Activated naive CD8-positive, alpha-beta T cell treated with anti-CD3 and anti-CD28 coated beads for 36 hours (primary cell): ENCODE measurements around the gene FXYD6. TPM values are rescaled to one million over a fixed set of nuclear protein-coding genes. Genes with fewer than 3 reads are reported as not detected.

Source experiments
- DNase-seq: peaks from one replicate; pipeline ENCODE4 v3.0.0; 2021
- H3K27ac Mint-ChIP-seq: one replicate; pipeline ENCODE4 v1.8.0; 2022; ENCODE audit warnings: mild to moderate bottlenecking, moderate library complexity, mixed read lengths
- H3K27me3 Mint-ChIP-seq: one replicate; pipeline ENCODE4 v1.8.0; 2022; ENCODE audit warnings: mild to moderate bottlenecking, mixed read lengths
- H3K36me3 Mint-ChIP-seq: one replicate; pipeline ENCODE4 v1.8.0; 2021; ENCODE audit warnings: mild to moderate bottlenecking, mixed read lengths
- H3K4me1 Mint-ChIP-seq: one replicate; pipeline ENCODE4 v1.8.0; 2021; ENCODE audit warnings: mixed read lengths
- H3K4me3 Mint-ChIP-seq: one replicate; pipeline ENCODE4 v1.8.0; 2022; ENCODE audit warnings: mild to moderate bottlenecking, moderate library complexity, mixed read lengths
- H3K9me3 Mint-ChIP-seq: one replicate; pipeline ENCODE4 v1.8.0; 2022; ENCODE audit warnings: mixed read lengths
- total RNA-seq, 2 experiments: library from RNA; stranded (reverse); gene quantifications; one replicate each; pipeline ENCODE4 v1.2.3, GENCODE V29; 2021

Gene FXYD6
- total RNA-seq, 2 experiments from 2014 or later = 0.18 TPM; not detected in 1

DNA sequence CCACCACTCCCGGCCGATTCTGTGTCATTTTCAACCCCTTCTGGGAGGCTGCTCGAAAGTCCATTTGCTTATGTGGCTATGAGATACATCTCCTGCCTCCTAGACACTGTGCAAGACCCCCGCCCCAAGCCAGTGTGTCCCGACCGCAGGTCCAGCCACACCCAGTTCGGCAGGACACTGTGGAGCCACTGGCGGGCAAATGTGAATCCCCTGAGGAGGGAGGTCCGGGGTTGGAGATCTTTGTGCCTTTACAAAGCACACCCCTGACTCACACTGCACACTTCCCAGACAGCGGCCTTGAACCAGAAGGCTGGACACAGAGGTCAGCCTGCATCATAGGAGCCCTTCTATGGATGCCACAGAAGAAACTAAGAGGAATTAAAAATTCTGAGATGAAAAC, 17.4 kb downstream of the FXYD6 start:
- no peak for DNase-seq
- no peak overlapping the region for H3K4me3 Mint-ChIP-seq
- H3K9me3 Mint-ChIP-seq = no peaks in the 10 kb centered on the region
- no peaks in the 10 kb centered on the region for H3K36me3 Mint-ChIP-seq
- H3K27me3 Mint-ChIP-seq = no peaks in the 10 kb centered on the region
- H3K27ac Mint-ChIP-seq = no peak overlapping the region
- peaks cover 2% of the 10 kb centered on the region for H3K4me1 Mint-ChIP-seq

DNA sequence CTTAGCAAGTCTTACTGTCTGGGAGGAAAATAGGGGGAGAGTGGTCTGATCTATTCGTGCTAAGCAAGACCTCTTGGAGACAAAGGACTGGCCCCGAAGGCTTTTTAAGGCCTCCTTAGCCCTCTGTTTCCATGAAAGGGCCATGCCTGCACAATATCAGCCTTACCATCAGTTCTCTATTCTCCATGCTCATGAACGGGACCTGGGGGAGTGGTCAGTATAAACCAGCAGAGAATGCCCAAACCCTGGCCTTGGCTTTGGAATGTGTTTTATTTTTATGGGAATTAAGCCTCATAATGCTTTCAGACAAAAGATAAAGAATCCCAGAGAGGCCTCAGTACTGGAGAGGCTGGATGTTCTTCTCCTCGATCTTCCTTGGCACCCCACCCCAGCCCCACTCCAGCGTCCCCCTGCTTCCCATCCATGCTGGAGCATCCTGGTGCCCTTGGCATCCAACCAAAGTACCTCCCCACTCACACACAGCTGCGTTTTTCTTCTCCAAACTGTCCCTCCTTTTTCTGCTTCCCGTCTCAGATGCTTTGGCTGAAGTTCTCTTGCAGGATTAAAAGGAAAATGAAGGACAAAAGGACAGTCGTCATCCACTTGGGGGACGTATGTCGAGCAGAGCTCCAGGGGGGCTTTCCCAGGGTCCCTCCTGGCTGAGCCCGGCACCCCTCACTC, 18.6 kb downstream of the FXYD6 start:
- Mint-ChIP-seq H3K27ac (no peak overlapping the region), H3K27me3 (peaks cover 1% of the 10 kb centered on the region), H3K36me3 (peaks cover 2% of the 10 kb centered on the region), H3K4me3 (no peak overlapping the region), H3K9me3 (peaks cover 2% of the 10 kb centered on the region), H3K4me1 (peaks cover 2% of the 10 kb centered on the region)
- DNase-seq = no peak

DNA sequence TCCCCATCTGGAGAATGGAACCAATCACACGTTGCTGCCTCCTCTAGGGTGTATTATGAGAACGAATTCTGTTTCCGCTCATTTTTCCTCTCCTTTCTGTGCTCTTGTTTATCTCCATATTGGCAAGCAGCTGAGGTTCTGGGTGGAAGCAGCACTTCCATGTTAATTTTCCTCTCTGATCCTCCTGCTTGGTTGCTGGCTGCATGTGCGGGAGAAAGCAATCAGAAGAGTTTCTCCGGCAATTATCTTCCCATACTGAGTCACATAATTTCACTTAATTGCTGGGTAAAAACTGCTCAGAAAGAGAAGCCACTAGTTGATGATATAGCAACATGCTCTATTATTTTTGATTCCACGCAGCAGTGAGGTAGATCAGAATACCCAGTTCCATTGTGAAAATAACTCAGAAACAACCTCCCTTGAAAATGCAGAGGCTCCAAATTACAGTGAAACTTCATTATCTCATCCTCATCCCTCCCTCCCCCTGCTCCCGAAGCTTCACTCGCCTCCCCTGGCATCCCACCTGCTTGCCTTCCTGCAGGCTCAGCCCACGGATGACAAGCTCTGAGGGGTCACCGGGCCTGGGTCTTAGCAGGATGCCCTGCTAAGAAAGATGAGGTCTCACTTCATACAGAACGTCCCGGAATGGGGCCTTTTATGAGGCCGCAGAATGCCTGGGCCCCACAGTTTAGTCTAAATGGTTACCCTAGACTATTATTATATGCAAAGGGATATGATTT, 20.4 kb downstream of the FXYD6 start:
- Mint-ChIP-seq H3K9me3 (peaks cover 8% of the 10 kb centered on the region), H3K27me3 (peaks cover 4% of the 10 kb centered on the region), H3K4me1 (no peaks in the 10 kb centered on the region), H3K4me3 (no peak overlapping the region), H3K36me3 (peaks cover 8% of the 10 kb centered on the region), H3K27ac (no peak overlapping the region)
- no peak for DNase-seq

DNA sequence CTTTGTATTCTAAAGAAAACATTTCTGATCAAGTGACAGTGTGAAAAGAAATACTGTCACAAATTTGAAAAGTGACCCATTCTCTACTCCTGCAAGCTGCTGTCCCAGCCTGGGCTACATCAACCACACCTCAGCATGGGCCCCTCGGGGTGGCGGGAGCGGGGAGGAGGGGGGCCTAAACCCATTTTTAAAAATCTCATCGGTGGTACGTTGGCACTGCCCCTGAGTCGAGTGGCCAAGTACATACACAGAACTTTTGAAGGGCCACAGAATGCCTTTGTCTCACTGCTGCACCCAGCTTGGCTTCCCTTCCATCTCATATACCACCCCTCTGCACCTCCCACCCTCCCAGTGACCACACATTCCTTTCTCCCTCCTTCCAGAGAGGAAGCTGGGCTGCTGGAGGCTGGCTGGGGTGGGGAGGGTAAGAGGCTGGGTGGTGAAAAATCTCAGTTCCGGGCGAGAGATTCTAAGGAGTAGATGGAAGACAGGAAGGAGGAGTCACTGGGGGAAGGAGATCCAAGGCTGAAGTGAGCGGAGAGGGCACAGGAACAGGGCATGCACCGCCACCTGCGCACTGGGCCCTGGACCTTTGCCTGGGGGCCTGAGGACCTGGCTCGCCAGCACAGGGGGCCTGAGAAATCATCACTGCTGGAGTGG, 21.1 kb downstream of the FXYD6 start:
- DNase-seq = no peak
- H3K4me1 Mint-ChIP-seq = peaks cover 1% of the 10 kb centered on the region
- no peak overlapping the region for H3K27ac Mint-ChIP-seq
- peaks cover 4% of the 10 kb centered on the region for H3K27me3 Mint-ChIP-seq
- H3K4me3 Mint-ChIP-seq = no peak overlapping the region
- peaks cover 8% of the 10 kb centered on the region for H3K9me3 Mint-ChIP-seq
- peaks cover 8% of the 10 kb centered on the region for H3K36me3 Mint-ChIP-seq

DNA sequence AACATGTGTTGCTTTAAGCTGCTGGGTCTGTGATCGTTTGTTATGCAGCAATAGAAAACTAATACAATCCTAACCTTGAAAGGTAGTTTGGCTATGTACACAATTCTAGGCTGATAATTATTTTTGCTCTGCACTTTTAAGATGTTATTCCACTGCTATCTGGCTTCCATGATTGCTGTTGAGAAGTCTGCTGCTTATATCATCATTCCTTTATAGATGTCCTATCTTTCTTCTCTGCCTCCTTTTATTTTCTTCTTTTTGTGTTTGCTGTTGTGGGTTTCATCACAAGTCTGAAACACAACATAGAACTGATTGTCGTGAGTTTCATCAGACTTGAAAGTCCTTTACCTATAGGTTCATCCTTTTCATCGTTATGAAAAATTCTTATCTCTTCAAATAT, 24.1 kb downstream of the FXYD6 start:
- Mint-ChIP-seq H3K4me1 (peaks cover 5% of the 10 kb centered on the region), H3K27ac (no peak overlapping the region), H3K36me3 (peaks cover 8% of the 10 kb centered on the region), H3K9me3 (peaks cover 8% of the 10 kb centered on the region), H3K27me3 (peaks cover 4% of the 10 kb centered on the region), H3K4me3 (no peak overlapping the region)
- DNase-seq = no peak

DNA sequence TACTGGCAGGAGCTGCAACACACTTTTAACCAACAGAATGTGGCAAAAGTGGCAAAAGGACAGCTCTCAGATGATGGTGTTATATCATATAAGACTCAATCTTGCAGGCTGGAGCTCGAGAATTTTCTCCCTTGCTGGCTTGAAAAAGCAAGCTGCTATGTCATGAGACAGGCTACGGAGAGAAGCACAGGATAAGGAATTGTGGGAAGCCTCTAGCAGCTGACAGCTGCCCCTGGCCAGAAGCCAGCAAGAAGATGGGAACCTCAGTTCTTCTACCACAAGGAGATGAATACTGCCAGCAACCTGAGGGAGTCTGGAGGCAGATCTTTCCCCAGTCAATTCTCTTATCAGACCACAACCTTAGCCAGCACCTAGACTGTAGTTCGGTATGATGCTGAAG, 24.6 kb downstream of the FXYD6 start:
- Mint-ChIP-seq H3K9me3 (peaks cover 8% of the 10 kb centered on the region), H3K36me3 (peaks cover 8% of the 10 kb centered on the region), H3K27ac (no peak overlapping the region)

DNA sequence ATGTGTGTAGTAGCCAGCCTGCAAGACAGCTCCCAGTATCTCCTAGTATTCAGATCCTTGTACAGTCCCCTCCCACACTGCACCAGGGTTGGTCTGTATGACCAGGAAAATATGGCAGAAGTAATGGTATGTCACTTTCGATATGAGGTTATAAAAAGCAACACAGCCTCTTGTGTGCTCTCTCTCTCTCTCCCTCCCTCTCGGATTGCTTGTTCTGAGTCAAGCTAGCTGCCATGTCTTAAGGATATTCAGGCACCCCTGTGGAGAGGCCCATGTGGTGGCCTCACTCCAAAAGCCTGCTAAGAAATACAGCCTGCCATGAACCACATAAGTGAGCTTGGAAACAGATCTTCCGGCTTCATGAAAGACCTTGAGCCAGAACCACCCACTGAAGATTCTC, 25.4 kb downstream of the FXYD6 start:
- Mint-ChIP-seq H3K4me1 (peaks cover 5% of the 10 kb centered on the region), H3K27ac (no peak overlapping the region), H3K27me3 (peaks cover 4% of the 10 kb centered on the region), H3K9me3 (peaks cover 8% of the 10 kb centered on the region), H3K4me3 (no peak overlapping the region), H3K36me3 (peaks cover 8% of the 10 kb centered on the region)
- DNase-seq = no peak

More for the DNA sequence above, 24.6 kb downstream of the FXYD6 start:
- H3K27me3 Mint-ChIP-seq = peaks cover 4% of the 10 kb centered on the region
- no peak overlapping the region for H3K4me3 Mint-ChIP-seq
- no peak for DNase-seq
- peaks cover 5% of the 10 kb centered on the region for H3K4me1 Mint-ChIP-seq

DNA sequence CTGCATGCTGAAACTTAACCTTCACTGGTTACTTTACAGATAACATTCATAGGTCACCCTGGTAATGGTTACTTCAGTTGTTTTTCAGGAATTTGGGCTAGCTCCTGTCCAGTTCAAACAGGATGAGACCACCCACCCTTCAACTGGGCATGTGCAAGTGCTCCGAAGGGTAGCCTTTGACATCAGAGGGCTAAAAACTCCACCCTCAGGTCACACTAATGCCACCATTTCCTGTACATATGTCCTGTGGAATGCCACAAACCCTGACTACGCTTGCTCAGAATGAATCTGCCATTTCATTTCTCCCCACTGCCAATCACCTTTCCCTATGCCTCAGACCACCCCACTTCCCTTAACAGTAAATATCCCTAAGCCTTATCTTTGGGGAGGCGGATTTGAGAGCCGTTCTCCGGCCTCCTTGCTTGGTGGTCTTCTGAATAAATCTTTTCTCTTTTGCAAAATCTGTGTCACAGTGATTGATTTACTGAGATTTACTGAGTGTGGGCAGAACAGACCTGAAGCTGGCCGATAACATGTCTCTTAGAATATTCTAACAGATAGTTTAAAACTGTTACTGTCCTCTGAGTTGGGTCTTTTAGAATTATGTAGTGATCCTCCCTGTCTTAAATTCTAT, 26.6 kb downstream of the FXYD6 start:
- peaks cover 5% of the 10 kb centered on the region for H3K4me1 Mint-ChIP-seq
- H3K36me3 Mint-ChIP-seq = peaks cover 8% of the 10 kb centered on the region
- H3K4me3 Mint-ChIP-seq = no peak overlapping the region
- H3K27me3 Mint-ChIP-seq = peaks cover 4% of the 10 kb centered on the region
- peaks cover 8% of the 10 kb centered on the region for H3K9me3 Mint-ChIP-seq
- no peak for DNase-seq
- H3K27ac Mint-ChIP-seq = no peak overlapping the region

DNA sequence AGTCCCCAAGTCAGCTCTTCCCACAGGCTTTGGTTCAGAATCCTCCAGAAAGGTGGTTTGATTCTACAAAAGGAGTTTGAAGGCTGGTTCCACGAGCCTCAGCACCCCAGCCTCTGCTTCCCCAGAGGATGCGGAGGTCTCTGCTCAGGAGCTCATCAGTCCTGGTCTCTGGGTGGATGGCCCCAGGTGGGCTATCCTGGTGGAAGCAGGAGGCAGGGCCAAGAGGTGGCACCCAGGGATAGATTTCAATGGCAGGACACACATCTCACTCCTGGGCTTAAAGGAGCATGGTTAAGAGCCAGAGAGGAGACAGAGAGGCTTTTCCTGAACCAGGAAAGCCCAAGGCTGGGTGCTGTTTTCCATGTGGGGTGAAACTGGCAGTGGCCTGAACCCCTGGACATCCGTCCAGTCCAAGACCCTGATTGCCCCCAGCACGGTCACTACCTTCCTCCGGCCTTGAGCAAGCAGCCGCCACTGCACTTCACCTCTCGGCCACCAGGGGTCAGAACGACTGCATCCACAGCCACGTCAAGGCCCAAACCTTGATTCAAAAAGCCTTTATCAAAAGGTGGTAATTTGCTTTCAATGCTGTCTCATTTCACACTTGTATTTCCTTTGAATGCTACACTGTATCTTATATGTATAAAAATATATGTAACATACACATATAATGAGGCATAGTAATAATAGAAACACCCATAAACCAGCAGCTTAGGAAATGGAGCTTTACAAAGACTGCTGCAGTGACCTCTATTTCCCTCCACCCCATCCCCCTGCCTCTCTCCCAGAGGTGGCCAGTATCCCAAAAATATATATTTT, 32.6 kb downstream of the FXYD6 start:
- Mint-ChIP-seq H3K4me1 (peaks cover 5% of the 10 kb centered on the region), H3K27me3 (no peaks in the 10 kb centered on the region), H3K4me3 (no peak overlapping the region), H3K9me3 (no peaks in the 10 kb centered on the region), H3K36me3 (no peaks in the 10 kb centered on the region), H3K27ac (no peak overlapping the region)
- peak; percentile 71 for DNase-seq

DNA sequence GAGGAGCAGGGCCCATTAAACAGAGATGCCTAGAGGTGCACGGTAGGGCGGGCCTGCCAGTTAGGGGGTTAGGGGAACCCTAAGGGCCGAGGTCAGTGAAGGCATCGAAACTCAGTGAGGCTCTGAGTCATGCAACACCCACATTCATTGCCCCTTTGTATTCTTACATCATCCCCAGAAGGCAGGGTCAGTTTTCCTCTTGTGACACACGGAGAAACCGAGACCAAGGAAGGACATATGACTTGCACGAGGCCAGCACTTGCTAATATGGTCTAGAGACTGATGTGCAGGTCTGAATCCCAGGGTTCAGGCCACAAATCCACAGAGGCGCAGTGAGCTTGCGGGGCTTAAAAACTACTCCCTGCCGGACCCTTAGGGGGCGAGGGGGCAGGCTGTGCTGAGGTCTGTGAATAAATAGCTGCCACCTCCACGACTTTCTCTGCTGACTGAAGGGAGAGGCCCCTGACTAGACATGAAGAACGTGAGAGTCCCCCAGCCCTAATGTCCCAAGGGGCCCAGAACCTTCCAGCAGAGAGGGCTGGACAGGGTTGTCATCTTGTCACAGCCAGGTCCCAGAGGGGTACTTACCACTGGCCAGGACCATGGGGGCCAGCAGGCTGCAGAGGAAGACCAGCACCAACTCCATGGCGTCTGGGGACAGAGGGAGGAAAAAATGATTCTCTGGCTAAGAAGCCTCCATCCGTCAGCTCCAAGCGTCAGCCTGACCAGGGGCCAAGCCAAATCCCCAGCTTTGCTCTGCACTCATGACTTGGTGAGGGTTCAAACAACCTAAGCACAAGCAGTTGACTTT, 34.1 kb downstream of the FXYD6 start:
- H3K4me1 Mint-ChIP-seq = peaks cover 6% of the 10 kb centered on the region
- no peak for DNase-seq
- H3K36me3 Mint-ChIP-seq = no peaks in the 10 kb centered on the region
- no peak overlapping the region for H3K27ac Mint-ChIP-seq
- H3K9me3 Mint-ChIP-seq = no peaks in the 10 kb centered on the region
- H3K27me3 Mint-ChIP-seq = no peaks in the 10 kb centered on the region
- no peak overlapping the region for H3K4me3 Mint-ChIP-seq

DNA sequence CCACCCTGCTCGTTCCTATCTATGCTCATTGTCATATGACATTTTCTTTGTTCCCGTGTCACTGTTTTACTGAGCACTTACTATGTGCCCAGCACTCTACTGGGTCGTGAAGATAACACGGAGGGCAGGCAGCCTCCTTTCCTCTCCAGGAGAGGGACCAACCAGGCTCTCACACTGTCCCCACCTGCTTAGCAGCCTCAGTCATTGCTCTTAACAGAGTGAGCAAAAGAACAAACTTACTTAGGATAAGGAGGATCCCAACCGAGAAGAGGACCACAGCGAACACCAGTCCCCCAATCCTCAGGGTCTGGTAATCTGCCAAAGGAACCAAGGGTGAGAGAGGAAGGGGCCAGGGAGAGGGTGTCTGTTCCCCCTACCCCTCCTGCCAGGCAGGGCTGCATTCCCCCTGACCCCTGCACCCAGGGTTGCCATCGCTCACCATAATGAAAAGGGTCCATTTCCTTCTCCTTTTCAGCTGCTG, 34.9 kb downstream of the FXYD6 start:
- no peak overlapping the region for H3K27ac Mint-ChIP-seq
- no peak overlapping the region for H3K4me3 Mint-ChIP-seq
- no peaks in the 10 kb centered on the region for H3K9me3 Mint-ChIP-seq
- DNase-seq = no peak
- no peaks in the 10 kb centered on the region for H3K27me3 Mint-ChIP-seq
- H3K36me3 Mint-ChIP-seq = no peaks in the 10 kb centered on the region
- peaks cover 6% of the 10 kb centered on the region for H3K4me1 Mint-ChIP-seq

DNA sequence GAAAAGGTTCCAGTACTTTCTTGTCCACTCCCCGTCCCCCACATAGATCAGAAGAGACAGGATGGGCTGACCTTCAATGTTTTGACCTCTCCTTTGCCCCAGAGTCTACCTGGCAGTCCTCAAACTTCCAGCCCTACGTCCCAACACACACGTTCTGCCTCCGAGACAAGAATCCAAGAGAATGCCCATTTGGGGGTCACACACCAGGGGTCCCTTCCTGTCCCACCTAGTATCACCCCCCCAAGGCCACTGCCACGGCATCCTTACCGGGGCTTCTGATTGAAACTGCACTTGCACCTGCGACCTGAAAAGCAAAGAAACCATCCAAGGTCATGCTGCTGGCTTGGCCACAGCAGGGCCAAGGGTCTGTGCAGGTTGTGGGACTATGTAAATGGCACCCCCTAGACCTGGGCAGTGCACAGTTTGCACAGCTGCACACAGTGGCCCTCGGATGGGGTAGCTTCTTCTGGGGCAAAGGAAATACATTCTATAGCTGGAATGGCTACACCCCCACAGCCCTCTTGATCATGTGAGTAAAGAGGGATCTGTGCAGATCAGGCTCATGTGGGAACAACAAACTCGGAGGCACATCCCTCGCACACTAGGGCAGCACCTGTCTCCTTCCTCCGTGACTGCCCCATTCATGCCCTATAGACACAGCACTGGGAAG, 35.4 kb downstream of the FXYD6 start:
- H3K36me3 Mint-ChIP-seq = no peaks in the 10 kb centered on the region
- no peak overlapping the region for H3K4me3 Mint-ChIP-seq
- H3K27me3 Mint-ChIP-seq = no peaks in the 10 kb centered on the region
- H3K4me1 Mint-ChIP-seq = peaks cover 6% of the 10 kb centered on the region
- no peak overlapping the region for H3K27ac Mint-ChIP-seq
- no peak for DNase-seq
- H3K9me3 Mint-ChIP-seq = no peaks in the 10 kb centered on the region

DNA sequence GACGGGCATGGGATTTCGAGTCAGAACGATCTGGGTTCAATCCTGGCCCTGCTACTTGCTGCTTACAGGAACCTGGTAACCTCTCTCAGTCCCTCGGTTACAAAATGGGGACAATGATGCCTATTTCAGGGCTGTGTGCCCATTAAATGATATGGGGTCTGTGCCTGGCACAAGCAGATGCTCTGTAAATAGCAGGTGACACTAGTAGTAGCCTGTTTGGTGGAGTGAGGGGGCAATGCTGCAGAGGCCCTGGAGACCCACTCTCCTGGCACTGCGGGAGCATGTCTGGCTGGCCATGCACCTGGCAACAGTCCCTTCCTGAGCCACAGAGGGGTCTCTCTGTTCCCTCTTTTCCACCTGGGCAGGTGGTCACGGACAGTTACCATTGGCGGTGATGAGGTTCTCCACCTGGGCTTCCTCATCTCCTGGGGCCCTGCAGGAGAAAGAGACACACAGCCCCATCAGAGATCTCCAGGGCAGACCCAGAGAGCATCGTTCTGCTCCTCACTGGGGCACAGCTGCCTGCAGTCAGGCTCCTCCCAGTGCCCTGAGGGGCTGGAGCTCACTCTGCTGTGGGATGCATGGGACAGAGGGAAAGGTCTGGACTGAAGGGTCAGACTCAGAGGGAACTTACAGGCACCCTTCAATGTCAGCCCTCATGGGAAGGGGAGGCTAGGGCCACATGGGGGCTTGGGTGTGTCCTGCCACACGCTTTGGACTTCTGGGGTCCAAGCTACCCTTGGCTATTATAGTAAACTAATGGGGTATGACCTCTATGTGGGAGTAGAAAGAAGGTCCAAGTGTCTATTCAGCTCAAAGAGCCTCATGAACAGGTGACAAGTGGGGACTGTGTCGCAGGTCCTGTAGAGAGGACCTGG, 36.3 kb downstream of the FXYD6 start:
- no peaks in the 10 kb centered on the region for H3K36me3 Mint-ChIP-seq
- no peaks in the 10 kb centered on the region for H3K9me3 Mint-ChIP-seq
- no peak overlapping the region for H3K4me3 Mint-ChIP-seq
- DNase-seq = no peak
- no peaks in the 10 kb centered on the region for H3K27me3 Mint-ChIP-seq
- no peak overlapping the region for H3K27ac Mint-ChIP-seq
- H3K4me1 Mint-ChIP-seq = peaks cover 6% of the 10 kb centered on the region
